ENCODE measurements around the gene HID1. TPM values are rescaled to one million over a fixed set of nuclear protein-coding genes. Genes with fewer than 3 reads are reported as not detected.
A peak's percentile ranks its signal among the peaks of the same experiment; 100 is the strongest.

Gene HID1
- total and polyA plus RNA-seq, 8 donors = 36.5 to 304 (median 82.2) TPM

DNA sequence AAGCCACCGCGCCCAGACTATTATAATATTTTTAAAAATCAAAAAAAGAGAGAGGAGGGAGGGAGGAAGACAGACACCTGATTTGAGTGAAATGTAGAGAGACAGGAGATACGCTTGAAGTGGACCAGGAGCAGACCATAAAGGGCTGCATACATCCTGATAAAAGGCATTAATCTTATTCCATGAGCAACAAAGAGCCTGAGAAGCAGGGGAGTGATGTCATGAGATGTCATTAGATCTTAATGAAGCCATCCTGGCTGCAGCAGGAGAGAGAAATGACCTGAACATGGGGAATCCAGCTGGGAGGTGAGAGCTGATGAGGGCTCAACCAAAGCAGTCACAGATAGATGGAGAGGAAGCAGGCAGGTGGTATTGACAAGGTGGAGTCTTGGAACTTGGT lies 5.2 kb upstream of the HID1 start:
- peaks cover 0 to 25% (median 3%) of the 10 kb centered on the region in 3 donors for H3K27me3 ChIP-seq
- intact Hi-C loops (cut with DNase I; ENCODE audit: low total_unique reads) = no loop called here
- DNase-seq = no peak
- 94 to 97% (median 94%) methylated on average over 3 of the region's 3 CpGs for WGBS, 5 donors
- H3K9me3 ChIP-seq = no peaks in the 10 kb centered on the region
- TF ChIP-seq EP300 (IDR thresholded peaks at IDR 0.05) = no peak
- no peak for TF ChIP-seq POLR2A (IDR thresholded peaks at IDR 0.05)
- TF ChIP-seq, protein P1, sequence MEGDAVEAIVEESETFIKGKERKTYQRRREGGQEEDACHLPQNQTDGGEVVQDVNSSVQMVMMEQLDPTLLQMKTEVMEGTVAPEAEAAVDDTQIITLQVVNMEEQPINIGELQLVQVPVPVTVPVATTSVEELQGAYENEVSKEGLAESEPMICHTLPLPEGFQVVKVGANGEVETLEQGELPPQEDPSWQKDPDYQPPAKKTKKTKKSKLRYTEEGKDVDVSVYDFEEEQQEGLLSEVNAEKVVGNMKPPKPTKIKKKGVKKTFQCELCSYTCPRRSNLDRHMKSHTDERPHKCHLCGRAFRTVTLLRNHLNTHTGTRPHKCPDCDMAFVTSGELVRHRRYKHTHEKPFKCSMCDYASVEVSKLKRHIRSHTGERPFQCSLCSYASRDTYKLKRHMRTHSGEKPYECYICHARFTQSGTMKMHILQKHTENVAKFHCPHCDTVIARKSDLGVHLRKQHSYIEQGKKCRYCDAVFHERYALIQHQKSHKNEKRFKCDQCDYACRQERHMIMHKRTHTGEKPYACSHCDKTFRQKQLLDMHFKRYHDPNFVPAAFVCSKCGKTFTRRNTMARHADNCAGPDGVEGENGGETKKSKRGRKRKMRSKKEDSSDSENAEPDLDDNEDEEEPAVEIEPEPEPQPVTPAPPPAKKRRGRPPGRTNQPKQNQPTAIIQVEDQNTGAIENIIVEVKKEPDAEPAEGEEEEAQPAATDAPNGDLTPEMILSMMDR (IDR thresholded peaks at IDR 0.05) = no peak
- TF ChIP-seq POLR2AphosphoS5 (IDR thresholded peaks at IDR 0.05) = no peak
- H3K4me3 ChIP-seq = no peak overlapping the region
- no peak overlapping the region for H3K27ac ChIP-seq
- no peaks in the 10 kb centered on the region for H3K36me3 ChIP-seq
- H3K4me1 ChIP-seq = peaks cover 18 to 47% (median 32%) of the 10 kb centered on the region in 4 donors

DNA sequence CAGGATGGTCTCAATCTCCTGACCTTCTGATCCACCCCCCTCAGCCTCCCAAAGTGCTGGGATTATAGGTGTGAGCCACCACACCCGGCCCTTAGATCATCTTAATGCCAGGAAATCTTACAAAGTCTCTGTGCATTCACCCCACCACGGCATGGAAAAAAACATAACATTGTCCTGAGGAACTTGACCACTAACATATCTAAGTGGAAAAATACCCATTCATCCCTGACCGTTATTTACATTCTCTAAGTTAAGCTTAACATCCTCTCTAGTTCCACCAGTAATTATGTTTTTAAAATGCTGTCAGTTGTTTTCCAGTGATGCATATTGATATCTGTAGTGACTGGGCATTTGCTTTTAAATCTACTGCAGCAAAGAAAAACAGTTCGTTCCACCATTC lies 3.4 kb upstream of the HID1 start:
- WGBS, 5 donors = 53 to 66% (median 59%) methylated on average over 4 of the region's 4 CpGs
- Histone ChIP-seq H3K36me3 (no peaks in the 10 kb centered on the region), H3K4me3 (no peak overlapping the region), H3K4me1 (peaks cover 7 to 48% (median 33%) of the 10 kb centered on the region in 4 donors), H3K27ac (peak overlapping the region in 1 of 5 donors; percentile 86), H3K27me3 (peaks cover 0 to 44% (median 12%) of the 10 kb centered on the region in 3 donors), H3K9me3 (no peaks in the 10 kb centered on the region)
- no peak for DNase-seq
- intact Hi-C loops (cut with DNase I; ENCODE audit: low total_unique reads) = no loop called here
- TF ChIP-seq EP300 (IDR thresholded peaks at IDR 0.05) (no peak), POLR2A (IDR thresholded peaks at IDR 0.05) (no peak), POLR2AphosphoS5 (IDR thresholded peaks at IDR 0.05) (no peak)
- TF ChIP-seq, protein P1 (IDR thresholded peaks at IDR 0.05) = no peak

DNA sequence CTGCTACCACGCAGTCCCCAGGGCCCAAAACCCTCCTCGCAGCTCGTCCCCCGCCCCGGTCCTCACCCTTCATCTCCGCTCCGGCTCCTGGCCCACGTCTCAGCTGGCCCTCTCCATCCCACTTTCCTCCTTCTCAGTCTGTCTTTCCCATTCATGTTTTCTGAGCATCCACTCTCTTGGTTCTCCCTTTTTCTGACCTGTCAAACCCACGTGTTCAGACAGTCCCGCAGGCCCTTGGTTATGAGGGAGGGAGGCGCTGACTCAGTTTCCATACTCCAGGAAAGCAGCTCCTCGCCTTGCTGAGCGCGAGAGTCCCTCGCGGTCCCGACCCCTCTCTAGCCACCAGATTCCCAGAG lies 392 bp upstream of the HID1 start:
- 18 to 29% (median 23%) methylated on average over 17 of the region's 17 CpGs for WGBS, 5 donors
- no peaks in the 10 kb centered on the region for H3K9me3 ChIP-seq
- DNase-seq = no peak
- peaks cover 26 to 77% (median 61%) of the 10 kb centered on the region in 4 donors for H3K4me1 ChIP-seq
- TF ChIP-seq EP300 (IDR thresholded peaks at IDR 0.05) (no peak), POLR2A (IDR thresholded peaks at IDR 0.05) (no peak)
- intact Hi-C loops (cut with DNase I; ENCODE audit: low total_unique reads) = no loop called here
- peak overlapping the region; percentile 84 to 95 (median 90) for H3K27ac ChIP-seq
- no peaks in the 10 kb centered on the region for H3K36me3 ChIP-seq
- H3K4me3 ChIP-seq = peak overlapping the region; percentile 58 to 85 (median 70)
- peaks cover 0 to 50% (median 12%) of the 10 kb centered on the region in 3 donors for H3K27me3 ChIP-seq

DNA sequence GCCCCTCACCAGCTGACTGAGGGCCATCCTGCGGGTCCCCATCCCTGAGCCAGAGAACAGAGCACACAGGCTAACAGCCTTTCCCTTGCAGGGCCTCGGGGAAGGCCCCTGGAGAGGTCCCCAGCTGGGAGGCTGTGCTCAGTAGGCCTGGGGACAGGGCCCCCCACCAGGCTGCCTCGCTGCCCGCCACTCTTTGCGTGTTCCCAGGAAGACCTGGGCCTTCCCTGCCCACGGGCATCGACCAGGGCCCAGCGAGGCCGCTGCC lies 785 bp downstream of the HID1 start:
- DNase-seq = no peak
- Histone ChIP-seq H3K4me3 (peak overlapping the region; percentile 58 to 85 (median 70)), H3K27ac (peak overlapping the region; percentile 87 to 99 (median 91)), H3K4me1 (peaks cover 27 to 77% (median 63%) of the 10 kb centered on the region in 4 donors), H3K36me3 (no peaks in the 10 kb centered on the region), H3K9me3 (no peaks in the 10 kb centered on the region), H3K27me3 (peaks cover 0 to 50% (median 12%) of the 10 kb centered on the region in 3 donors)
- WGBS, 5 donors = 11 to 24% (median 18%) methylated on average over 9 of the region's 9 CpGs
- TF ChIP-seq POLR2A (IDR thresholded peaks at IDR 0.05) (no peak), EP300 (IDR thresholded peaks at IDR 0.05) (no peak), POLR2AphosphoS5 (IDR thresholded peaks at IDR 0.05) (no peak)
- TF ChIP-seq, protein P1 (IDR thresholded peaks at IDR 0.05) = no peak
- intact Hi-C loops (cut with DNase I; ENCODE audit: low total_unique reads) = no loop called here

DNA sequence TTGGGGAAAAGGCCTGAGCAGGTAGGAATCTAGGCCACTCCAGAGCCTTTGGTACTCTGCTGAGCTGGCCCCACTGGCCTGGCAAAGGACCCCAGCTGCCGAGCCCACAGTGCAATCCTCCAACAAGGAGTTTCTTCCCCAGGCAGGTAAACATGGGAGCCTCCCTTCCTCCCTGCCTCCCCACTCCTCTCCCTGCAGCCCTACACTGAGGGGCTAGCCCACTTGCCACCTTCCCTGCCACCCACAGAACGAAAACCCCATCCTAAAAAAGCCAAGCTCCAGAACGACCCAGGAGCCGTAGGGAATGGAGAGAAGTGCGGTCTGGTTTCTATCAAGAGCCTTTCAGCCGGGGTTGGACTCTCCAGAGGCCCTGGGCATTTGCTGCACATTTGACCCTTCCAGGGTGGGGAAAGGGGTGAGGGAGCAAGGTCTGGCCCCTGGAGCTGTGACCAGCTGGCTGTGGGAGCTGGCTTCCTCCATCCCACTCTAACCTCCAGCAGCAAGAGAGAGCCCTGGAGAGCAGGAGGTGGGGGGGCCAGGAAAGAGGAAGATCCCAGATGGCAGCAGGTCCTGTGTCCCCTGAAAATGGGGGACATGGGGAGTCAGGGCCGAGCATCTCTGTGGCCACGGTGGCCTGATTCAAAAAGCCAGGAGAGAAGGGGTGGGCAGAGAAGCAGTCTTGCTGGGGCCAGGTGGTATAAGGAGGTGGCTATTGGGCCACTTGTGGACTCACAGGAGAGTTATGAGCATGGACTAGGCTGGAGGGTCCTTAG lies 1.3 kb downstream of the HID1 start:
- Histone ChIP-seq H3K9me3 (no peaks in the 10 kb centered on the region), H3K27me3 (peaks cover 0 to 50% (median 12%) of the 10 kb centered on the region in 3 donors), H3K27ac (peak overlapping the region; percentile 87 to 99 (median 91)), H3K36me3 (no peaks in the 10 kb centered on the region), H3K4me1 (peaks cover 27 to 77% (median 65%) of the 10 kb centered on the region in 4 donors), H3K4me3 (peak overlapping the region; percentile 58 to 85 (median 70))
- WGBS, 5 donors = 30 to 54% (median 52%) methylated on average over 8 of the region's 8 CpGs
- no peak for TF ChIP-seq EP300 (IDR thresholded peaks at IDR 0.05)
- TF ChIP-seq POLR2AphosphoS5 (IDR thresholded peaks at IDR 0.05) = no peak
- TF ChIP-seq POLR2A (IDR thresholded peaks at IDR 0.05) = no peak
- TF ChIP-seq, protein P1 (IDR thresholded peaks at IDR 0.05) = no peak
- intact Hi-C loops (cut with DNase I; ENCODE audit: low total_unique reads) = no loop called here
- DNase-seq = no peak
